Measurements from ENCODE around the gene PHF21A.
"Not testable (repeated sequence)": the region's sequence is repeated elsewhere in the genome, so short reads cannot be mapped to it uniquely, and the experiment has no call there.

The PHF21A gene

DNA sequence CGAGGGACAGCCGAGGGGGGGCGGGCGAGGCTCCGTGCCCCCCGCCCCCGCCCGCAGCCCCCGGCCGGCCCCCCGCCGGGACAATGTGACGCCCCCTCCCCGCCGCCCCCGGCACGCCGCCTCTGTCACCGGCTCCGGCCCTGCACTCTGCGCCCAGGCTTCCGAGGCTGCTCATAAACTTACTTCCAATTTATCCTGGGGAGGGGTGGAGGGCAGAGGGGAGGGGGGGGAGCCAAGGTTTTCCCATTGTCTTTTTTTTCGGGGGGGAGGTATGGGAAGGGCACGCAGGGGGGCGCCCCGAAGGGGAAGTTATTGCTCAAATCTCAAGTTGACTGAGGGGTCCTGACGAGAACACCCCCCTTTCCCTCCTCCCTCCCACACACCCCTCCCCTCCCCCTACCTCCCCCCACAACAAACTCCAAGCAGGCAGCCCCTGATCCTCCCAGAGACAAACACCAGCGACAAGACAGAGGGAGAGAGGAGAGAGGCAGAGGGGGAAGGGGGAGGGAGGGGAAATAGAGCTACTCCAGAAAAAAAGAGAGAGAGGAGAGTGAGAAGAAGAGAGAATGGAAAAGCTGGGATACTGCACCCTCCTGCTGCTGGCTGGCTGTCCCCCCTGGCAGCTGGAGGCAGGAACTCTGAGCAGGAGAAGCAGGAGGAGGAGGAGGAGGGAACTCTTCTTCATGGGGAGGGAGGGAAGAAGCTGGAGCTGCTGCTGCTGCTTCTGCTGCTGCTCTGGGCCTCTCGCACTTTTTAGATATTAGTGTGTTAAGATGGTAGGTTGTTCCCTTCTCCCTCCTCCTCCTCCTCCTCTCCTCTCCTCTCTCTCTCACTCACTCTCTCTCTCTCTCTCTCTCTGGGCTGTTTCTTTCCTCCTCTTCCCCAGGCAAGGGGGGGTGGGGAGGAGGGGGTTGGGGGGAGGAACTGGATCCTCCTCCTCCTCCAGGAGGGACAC lies 631 bp downstream of the PHF21A start:
- DNase-seq (ENCODE audit: extremely low read depth in 1 of 2, low read depth in 1 of 2): no peak

DNA sequence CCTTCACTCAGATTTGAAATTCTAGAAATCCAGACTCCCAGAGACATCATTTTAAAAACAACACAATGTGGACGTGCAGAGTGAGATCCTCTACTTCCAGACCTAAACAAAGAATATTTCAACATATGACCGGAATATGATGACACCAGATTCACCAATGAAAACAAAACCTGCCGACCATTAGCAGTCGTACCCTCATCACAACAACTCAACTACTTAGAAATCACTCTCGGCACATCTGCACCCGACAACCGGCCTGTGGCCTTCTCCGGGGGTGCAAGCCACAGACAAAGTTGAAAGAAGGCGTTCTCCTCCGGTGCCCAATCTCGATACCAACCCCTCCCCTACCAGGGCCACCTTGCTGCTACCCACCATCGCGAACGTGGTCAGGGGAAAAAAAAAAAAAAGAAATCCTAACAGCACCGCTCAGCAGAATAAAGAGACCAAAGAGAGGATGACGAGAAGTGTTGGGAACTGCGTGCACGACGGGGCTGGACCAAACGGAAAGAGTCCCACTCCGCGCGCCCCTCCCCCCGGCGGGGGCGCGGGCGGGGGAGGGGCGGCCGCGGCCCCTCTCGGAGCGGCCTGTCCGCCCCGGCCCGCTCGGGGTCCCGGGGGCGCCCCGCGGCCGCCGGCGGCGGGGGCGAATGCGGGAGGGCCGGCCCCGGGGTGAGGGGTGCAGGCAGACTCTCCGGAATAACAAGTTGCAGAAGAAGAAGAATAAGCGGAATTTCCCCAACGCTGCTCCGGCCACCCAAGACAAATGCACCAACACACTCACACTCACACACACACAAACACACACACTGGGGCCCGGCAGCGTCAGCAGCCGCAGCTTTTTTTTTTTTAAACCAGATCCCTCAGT lies 1.7 kb downstream of the PHF21A start:
- peak in 1 of 2 donors; percentile 24 for DNase-seq (ENCODE audit: extremely low read depth in 1 of 2, low read depth in 1 of 2)

DNA sequence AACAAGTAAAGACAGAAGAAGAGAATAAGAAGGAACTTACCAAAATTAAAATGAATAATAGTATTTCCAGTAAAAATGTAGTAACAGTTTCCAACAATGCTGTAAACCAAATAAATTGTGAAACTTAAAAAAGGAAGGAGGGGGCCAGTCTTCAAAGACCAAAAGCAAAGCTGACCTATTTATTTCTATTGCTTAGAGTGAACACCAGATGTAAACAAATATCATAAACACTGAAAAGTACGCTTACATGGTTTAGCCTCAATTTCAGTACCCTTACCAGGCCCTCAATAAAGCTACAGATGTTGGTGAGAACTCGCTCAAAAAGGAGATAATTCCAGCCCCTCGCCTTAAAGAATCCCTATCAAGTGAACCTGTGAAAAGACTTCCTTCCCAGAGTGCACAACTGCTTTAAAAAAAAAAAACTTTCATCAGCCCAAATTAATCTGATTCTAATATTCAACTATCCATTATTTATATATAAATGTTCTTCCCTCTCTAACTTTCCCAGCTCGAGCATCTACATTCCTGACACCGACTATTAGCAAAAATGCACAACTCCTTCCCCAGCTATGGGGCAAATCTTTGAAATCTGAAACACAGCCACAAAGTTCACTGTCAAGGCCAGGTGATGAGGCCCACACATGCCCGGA lies 2.4 kb downstream of the PHF21A start:
- no peak for DNase-seq (ENCODE audit: extremely low read depth in 1 of 2, low read depth in 1 of 2)

DNA sequence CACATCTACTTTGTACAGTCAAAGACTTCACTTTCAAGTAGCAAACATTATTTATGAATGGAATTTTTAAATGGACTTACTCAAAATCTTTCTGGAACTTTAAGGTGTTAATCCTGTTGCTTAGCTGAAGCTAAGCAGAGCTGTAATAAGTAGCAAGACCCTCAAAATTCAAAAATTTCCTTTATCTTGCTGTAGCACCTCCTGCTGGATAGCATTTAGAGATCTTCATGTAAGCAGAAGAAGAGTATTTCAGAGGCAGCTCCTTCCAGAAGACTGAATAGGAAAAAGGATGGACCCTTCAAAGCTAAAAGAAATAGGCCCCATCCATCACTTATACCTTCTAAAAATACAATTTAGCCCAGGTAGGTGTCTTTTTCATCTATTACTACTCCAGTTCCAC lies 3.4 kb downstream of the PHF21A start:
- no peak for DNase-seq (ENCODE audit: extremely low read depth in 1 of 2, low read depth in 1 of 2)

DNA sequence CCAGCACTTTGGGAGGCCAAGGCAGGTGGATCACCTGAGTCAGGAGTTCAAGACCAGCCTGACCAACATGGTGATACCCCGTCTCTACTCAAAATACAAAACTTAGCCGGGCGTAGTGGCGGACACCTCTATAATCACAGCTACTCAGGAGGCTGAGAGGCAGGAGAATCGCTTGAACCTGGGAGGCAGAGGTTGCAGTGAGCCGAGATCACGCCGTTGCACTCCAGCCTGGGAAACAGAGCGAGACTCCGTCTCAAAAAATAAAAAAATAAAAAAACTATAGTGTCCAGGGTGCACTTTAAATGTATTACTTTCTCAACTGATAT lies 4.6 kb downstream of the PHF21A start:
- not testable (repeated sequence) for DNase-seq (ENCODE audit: extremely low read depth in 1 of 2, low read depth in 1 of 2)

DNA sequence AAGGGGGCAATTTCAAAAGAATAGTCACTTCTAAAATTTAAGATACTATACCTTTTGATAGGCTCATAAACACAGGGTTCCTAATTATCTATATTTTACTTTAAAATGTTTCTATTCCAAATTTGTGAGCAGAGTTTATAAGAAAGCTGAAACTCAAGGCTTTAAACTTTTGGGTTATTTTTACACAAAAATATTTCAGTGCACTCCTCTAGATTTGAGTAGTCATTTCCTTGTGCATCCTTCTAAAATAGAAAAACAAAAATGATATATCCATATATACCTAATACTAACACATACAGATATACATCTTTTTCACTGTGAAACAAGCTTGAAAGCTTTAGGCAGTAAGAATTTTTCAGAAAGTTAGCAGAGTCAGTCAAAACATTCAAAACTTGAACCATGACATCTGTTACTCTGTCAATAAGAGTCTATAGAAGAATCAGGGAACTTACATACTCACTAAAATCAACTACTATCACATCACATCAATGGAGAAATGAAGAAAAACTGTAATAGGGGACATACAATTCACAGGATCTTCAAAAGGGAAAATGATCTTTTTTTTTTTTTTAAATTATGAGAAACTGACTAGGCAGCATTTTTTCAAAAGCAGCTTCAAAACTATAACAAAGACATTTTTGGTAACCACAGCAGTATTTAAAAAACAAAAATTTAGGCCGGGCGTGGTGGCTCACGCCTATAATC lies 5.1 kb downstream of the PHF21A start:
- no peak for DNase-seq (ENCODE audit: extremely low read depth in 1 of 2, low read depth in 1 of 2)

DNA sequence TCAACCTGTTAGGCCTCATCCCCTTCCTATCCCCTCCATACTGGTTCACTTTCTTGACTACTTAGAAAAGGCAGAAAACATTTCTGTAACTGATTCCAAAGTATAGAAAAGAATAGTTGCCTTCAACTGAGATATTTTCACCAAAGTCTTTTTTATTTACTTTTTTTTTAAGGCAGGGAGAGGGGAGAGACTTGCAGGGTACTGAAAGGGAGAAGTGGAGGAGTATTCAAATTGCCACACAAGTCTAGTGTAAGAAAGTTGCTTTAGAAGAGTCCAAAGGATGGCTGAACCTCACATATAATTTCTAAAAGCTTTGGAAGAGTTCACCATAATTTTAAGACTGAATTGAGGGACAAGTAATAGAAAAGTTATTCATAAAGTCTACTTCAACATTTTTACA lies 6.3 kb downstream of the PHF21A start:
- no peak for DNase-seq (ENCODE audit: extremely low read depth in 1 of 2, low read depth in 1 of 2)

DNA sequence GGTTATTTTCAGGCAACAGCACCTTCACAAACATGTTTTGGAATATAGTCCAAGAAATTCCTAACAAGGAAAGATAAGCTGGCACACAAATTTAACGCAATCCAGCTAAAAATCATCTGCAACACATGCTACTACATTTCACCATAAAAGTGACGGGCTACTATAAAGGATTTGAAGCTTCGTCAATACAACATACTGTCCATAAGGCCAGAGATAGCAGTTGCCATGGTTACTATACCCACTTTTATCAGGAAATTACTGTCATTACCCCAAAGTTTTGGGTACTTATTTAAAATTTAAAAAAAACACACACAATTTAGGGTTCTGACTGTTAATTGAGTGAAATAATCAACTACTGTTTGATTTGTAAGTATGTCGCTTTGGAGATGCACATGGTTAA lies 6.9 kb downstream of the PHF21A start:
- no peak for DNase-seq (ENCODE audit: extremely low read depth in 1 of 2, low read depth in 1 of 2)

DNA sequence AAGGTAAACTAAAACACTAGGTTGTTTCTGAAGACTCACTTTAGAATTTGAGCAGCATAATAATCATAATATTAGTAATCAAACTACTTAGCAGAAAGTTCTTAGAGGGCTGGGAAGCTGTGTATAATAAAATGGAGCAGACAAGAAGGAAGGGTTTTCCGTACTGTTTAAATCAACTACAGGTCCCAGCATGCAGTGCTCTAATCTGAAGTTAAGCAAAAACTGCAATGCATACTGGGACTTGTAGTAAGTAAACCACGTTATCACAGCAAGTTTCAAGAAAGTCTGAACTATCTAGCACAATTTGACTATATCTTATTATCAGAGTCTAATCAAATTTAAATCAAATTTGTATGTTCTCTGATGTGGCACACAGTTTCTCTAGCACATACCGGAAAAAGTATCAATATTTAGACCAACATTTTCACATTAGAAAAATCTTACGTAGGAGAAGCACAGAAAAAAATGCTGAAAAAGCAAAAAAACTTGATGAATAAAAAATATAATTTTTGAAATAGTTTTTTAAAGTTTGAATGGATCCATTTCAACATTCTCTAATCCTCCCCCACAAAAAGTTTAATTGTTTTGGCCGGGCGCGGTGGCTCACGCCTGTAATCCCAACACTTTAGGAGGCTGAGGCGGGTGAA lies 8.2 kb downstream of the PHF21A start:
- DNase-seq (ENCODE audit: extremely low read depth in 1 of 2, low read depth in 1 of 2): no peak

DNA sequence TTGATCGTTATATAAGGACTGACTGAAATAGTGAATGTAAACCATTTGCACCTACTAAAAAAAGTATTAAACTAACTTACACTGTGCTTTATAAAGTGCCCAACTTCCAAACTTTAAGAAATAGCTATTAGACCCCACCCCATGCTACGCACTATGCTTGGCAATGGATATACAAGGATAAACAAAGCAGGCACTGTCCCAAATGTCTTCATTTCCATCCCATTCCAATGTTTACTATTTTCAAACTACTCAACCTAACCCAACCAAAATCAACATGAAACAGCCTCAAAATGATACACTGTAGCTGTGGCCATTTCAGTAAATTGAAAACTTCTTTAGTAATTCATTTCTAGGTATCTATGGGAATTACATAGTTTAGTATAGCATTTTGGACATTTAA lies 12.5 kb downstream of the PHF21A start:
- no peak for DNase-seq (ENCODE audit: extremely low read depth in 1 of 2, low read depth in 1 of 2)

DNA sequence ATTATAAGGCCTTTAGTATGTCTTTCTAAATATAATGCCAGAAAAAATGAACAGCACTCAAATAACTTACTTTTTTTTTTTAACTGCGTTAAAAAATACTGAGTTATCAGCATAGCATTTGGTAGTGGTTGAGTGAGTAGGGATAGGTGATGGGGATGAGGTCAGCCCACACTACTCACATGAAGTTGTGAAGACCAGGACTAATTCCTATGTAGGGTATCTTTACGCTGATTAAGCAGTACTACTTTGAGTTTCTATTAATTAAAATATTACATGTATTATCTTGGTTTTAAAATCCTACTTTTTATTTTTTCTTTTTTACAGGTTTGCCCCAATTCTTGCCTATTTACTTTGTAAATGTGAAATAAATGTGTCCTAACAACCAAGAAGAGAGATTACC lies 13.5 kb downstream of the PHF21A start:
- no peak for DNase-seq (ENCODE audit: extremely low read depth in 1 of 2, low read depth in 1 of 2)

DNA sequence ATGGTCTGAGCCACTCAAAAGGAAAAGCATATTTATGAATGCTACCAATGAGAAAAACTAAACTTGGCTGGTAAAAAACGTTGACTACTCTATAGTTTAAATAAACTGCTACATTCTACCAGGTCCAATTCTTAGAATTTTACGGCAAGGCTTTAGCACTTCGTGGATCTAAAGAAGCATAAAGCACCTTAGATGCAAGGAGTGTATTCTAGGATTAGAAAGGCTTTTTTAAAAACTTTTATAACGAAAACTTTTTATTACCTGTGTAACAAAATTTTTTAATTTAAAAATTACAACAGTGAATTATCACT lies 13.9 kb downstream of the PHF21A start:
- DNase-seq (ENCODE audit: extremely low read depth in 1 of 2, low read depth in 1 of 2): no peak

DNA sequence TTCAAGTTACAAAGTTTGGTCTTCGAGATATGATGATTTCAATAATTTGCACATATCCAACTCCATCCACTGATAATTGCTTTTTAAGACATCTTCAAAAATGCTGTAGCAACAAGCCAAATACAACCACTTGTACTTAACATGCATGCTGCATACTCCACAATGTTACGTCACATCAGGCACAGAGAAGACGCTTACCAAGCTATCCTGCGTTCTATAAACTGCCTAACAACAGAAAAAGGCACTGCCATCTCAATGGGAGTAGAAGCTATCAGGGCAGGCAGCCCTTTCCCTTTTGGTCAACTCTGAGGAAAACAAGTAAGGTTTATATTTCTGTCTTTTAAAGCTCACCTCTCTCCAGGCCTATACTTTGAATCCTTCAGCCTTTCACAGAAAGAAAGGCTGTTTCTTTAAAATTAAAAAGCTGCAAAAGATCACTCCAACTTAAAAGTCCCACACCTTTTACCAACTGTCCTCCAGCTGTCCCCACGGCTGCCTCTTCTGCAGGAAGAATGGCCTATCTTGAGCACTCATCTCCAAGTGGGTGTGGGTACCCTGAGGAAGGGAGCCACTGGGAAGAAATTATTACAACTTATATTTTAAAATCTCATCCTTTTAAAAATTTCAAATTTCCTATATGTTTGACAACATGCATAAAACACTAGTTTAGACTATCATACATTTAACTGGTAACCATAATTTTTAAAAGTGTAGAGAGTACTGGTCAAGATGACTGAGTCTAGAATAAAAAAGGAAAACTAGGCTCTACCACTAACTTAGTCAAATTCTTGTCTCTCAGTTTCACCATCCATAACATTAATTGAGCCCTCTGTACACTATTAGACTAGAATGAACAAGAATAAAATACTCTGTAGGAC lies 14.5 kb downstream of the PHF21A start:
- DNase-seq (ENCODE audit: extremely low read depth in 1 of 2, low read depth in 1 of 2): no peak

DNA sequence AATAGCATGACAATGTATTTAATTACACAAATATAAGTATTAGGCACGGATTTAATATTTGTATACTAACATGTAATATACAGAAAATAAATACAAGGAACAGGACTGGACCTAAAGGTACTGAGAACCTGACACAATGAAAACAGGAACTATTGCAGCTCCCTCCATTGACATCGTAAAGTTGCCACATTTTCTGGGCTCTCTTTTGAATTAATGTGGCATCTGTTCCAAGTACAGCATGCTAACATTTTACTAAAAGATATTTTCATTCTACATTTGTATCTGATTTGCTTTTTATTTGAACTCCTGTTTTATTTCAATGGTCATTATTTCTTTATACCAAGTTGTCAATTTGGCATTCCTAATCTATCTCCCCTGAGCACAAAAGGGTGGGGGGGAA lies 15.3 kb downstream of the PHF21A start:
- no peak for DNase-seq (ENCODE audit: extremely low read depth in 1 of 2, low read depth in 1 of 2)

DNA sequence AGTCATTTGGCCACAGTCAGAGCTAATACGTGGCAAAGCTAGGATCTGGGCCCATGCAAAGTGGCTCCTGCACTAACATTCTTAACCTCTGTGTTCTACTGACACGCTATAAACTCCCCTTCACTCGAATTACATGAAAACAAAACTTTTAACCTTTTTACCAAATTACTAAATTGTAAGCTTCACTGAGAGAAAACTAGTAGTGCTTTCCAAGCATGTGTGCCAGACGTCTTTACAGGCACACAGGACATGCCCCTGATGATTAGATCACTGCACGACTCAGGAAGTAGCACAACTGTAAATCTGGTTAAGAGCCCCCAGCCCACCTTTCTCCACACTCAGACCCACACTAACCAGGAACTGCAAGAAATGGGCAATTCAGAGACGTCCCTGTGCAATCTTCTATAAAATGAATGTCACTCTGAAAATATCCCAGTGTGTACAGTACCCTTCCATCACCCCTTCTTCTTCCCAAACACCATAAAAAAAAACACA lies 16.1 kb downstream of the PHF21A start:
- no peak for DNase-seq (ENCODE audit: extremely low read depth in 1 of 2, low read depth in 1 of 2)

DNA sequence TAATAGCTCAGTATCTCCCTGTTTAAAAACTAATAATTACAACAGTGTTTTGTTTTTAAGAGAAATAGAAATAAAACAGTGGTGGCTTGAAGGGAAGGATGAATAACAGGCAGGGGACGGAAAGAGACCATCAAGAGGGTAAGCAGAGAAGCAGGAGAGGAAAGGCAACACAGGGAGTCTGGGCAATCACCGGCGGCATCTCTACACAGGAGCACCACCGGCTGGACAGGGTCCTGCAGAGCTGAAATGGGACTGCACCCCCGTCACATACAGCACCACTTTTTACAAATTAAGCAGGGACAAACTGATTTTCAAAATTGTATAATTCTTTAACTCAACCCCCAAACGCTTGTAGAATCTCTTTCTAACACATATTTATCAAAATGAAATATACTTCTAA lies 18.4 kb downstream of the PHF21A start:
- DNase-seq (ENCODE audit: extremely low read depth in 1 of 2, low read depth in 1 of 2): no peak

DNA sequence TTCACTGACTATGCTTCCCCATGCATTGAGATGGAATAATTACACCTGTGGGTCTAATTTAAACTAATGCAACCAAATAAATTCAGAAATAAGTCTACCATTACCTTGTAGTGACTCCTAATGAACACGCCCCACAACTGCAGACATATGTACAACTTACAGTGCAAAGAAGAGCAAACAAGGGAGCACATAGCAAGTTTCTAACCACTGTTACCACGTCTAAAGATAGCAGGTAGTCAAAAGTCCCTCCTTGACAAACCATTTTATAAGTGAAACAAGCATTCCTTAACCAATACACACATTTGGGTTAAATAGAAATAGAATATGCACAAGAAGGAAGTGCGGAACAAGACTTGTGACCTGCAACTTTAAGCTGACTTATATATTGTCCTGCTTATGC lies 20.6 kb downstream of the PHF21A start:
- DNase-seq (ENCODE audit: extremely low read depth in 1 of 2, low read depth in 1 of 2): no peak

DNA sequence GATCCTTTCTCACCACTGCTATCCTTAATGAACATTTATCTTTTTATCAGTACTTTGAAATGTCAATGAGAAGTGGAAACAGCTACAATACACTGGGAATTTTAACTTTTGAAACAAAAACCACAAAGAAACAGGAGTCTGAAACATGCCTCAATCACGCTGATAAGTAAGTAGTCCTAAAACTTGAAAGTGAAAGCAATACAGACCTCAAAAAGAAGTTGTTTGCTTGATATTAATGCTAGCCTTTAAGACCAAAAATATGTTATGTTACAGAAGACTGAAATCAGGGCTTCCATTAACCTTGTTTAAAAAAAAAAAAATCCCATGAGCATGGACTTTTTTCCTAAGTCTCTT lies 21.3 kb downstream of the PHF21A start:
- no peak for DNase-seq (ENCODE audit: extremely low read depth in 1 of 2, low read depth in 1 of 2)

DNA sequence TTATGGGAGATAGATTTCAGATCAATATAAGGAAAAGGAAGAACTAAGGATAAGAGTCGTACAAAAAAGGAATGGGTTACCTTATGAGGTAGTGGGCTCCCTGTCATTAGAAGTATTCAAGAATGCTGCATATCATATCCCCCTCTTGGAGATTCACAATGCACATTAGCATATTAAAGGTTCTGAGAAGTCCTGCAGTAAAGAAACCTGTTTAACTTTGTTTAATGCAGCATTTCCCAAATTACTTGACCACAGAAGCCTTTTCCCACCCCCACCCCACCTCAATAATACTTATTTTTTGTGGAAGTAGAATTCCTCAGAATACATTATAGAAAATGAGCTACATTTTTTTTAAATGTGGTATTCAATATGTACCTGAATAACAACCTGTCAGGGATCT lies 30.9 kb downstream of the PHF21A start:
- no peak for DNase-seq (ENCODE audit: extremely low read depth in 1 of 2, low read depth in 1 of 2)

DNA sequence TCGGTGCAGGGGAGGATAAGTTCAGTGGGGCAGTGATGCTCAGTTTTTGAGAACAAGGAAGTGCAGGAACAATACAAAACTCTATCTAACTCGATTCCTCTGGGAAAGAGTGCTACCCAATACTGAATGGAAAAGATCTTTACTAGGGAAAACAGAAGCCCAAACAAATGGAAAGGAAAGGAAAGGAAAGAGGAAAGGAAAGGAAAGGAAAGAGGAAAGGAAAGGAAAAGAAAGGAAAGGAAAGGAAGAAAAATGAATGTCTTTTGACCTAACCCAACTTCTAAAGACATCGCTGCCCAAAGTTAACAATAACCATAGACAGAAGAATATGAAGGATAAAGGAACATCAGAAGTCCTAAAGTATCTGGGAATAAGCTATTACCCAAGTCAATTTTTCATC lies 41.6 kb downstream of the PHF21A start:
- no peak for DNase-seq (ENCODE audit: extremely low read depth in 1 of 2, low read depth in 1 of 2)
